HS-27A (cell line): ENCODE measurements around the gene ARHGAP4.
A peak's percentile ranks its signal among the peaks of the same experiment; 100 is the strongest.

Source experiments
- DNase-seq: peaks from one replicate; pipeline ENCODE4 v3.0.0-alpha.2; 2012; ENCODE audit warnings: low read depth, missing footprints

Gene ARHGAP4

DNA sequence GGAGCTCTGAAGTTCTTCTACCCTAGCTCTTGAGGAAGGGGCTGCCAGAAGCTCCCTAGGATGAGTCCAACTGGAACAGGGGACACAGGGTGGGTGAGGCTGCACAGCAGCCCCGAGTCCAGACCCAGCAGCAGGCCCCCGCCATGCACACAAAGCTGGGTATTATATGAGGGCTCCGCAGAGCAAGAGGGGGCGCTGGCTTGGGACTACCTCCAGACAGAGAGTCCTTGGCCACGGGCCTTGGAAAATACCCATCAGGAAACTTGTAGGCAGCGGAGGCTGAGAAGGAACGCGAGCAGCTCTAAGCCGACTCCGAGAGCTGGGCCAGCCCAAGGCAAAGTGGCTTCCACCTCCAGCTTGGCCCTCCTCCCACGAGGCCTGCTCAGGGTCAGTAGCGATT is 37.5 kb upstream of the ARHGAP4 start:
- no peak for DNase-seq

- DNase-seq, result no peak
Measured at GRCh38 chrX:153961292-153961691, 35.2 kb upstream of the ARHGAP4 start.

- no peak for DNase-seq
Measured at GRCh38 chrX:153960786-153961185, 34.7 kb upstream of the ARHGAP4 start.

- DNase-seq, result no peak
Measured at GRCh38 chrX:153960077-153960476, 34.0 kb upstream of the ARHGAP4 start.

DNA sequence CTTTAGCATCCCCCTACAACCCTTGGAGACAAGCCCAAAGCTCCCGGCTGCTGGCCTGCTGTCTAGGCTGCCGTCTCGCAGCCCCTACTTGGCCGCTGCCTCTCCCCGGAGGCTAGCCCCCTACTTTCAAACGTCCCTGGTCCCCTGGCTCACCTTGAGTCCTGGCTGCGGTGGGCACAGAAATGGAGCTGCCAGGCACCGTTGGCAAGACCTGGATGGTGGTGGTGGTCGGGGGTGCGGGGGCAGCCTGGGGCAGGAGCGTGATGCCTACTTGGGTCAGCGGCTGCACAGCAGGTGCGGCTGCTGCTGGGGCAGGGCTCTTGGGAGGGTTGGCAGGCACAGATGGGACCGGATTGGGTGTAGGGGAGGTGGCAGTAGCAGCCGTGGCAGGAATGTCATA is 33.6 kb upstream of the ARHGAP4 start:
- DNase-seq, result no peak

- DNase-seq, result no peak
Measured at GRCh38 chrX:153958605-153959004, 32.5 kb upstream of the ARHGAP4 start.

- DNase-seq, result no peak
Measured at GRCh38 chrX:153957224-153957623, 31.2 kb upstream of the ARHGAP4 start.

DNA sequence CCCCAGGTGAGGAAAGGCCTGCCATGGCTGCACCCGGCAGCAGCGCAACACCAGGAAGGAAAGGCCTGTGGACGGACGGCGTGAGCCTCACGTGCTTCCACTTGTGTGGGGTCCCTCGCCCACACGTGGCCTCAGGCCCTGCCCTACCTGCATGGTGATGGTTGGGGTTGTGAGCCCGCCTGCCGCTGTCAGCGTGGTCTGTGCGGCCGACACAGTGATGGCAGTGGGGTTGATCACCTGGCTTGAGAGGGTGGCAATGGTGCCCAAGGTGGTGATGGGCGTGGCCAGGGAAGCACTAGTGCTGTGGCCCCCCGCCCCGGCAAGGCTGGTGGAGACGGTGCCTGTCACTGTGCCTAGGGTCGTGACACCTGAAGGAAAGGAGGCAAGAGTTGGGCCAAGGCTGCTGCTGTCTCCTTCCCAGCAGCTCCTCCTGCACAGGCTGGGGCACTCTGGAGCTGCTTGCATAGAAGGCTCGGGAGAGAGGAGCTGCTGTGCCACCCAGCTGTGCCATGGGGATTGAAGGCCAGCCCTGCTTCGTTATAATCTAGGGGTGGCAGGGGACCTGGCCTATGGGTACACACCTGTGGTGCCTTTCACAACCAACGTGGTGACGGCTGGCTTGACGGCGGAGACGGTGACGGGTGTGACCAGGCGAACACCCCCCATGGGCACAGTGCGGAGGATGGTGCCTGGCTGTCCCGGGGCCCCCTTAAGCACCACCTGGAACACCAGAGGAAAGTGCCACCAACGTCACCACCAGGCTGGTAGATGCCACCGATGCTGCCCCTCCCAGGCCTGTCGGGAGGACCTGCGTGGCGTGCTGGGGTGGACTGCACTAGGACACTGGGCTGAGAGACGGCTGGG is 30.2 kb upstream of the ARHGAP4 start:
- DNase-seq, result no peak

DNA sequence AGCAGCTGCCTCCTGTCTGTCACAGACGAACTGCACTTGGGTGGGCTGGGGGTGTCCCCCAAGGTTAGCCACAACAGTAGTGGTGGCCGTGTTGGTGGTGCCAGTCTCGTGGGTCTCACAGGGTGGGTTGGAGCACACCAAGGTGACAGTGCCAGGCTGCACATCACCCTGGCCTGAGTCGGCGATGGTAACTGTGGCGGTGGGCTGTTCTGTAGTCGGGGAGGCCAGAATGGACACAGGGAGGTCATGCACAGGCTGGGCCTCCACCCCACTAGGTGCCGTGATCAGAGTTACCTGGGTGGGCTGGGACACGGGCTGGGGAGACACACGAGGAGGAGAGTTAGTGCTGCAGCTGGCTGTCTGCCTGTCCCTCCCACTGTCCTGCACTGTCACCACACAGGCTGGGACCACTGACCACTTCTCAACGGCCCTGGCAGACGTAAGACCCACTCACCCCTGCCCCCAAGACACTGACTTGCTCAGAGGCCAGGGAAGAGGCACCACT is 29.2 kb upstream of the ARHGAP4 start:
- no peak for DNase-seq

DNA sequence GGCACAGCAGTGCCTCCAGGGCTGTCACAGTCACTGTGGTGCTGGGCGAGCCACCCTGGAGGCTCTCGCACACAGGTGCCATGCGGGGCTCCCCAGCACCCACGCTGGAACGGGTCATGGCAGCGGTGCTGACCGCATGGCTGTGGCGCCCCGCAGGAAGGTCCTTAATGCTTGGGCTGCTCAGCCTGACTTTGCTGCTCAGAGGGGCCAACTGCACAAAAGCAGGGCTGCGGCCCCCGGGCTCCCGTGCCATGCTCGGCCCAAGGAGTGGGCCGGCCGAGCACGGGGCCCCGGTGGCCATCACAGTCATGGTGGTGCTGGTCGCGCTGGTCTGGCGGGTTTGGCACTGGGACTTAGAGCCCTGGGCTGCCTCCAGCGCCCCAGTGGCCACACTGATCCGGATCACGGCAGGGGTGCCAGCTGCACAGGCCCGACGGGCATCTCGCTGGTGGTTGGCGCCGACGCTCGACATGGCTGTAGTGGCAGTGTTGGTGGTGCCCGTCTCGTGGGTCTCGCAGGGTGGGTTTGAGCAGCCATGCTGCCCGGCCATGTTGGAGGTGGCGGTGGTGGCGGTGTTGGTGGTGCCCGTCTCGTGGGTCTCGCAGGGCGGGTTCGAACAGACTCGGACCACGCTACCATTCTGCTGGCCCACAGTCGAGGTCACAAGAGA is 28.6 kb upstream of the ARHGAP4 start:
- no peak for DNase-seq

GRCh38 chrX:153953892-153954557 is 28.0 kb upstream of the ARHGAP4 start:
- no peak for DNase-seq

DNA sequence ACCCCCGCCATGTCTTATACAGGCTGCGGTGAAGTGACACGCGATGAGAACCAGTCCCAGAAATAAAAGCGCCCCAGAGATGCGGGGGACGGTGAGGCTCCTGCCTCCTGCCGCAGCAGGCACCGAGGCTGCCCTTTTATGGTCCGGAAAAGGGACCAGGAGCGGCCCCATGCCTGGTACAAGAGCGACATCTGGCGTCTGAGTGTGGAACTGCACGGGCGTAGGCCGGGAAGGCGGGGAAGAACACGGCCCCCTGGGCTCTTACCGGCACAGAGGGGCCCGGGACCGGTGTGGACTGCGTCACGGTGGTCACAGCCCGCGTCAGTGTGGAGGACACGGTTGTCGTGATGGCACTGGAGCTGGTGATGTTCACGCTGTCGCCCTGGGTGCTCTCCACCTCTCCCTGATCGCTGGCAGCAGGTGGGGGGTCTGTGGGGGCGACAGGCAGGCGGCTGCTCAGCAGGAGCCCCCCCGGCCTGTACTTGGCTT is 27.3 kb upstream of the ARHGAP4 start:
- no peak for DNase-seq

- no peak for DNase-seq
Measured at GRCh38 chrX:153952373-153953026, 26.4 kb upstream of the ARHGAP4 start.

DNA sequence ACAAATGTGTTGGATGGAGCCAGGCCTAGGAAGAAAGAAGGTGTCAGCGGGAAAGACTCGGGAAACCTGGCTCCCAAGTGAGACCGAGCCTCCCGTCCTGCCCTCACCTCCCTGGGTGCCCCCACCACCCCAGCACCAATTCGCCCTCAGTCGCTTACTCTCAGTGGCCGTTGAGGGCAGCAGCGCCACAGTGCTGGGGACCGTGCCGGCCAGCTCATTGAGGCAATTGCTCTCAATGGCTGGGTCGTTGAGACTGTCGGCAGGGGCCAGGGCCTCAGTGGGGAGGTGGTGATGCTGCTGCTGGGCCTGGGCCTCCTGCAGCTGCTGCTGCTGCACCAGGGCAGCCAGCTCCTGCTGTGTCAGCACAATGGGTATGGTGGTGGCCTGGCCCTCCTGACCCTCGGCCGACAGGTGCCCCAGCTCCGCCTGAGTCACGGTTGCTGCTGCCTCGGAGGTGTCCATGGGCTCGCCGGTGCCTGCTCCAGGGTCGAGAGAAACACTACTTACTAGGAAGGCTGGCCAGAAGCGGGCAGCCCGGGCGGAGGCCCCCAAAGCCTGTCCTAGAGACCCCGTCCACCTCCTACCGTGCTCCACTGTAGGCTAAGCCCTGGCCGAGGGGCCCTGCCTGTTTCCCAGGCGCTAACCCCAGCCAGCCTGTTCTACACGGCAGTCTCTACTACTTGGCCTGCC is 25.8 kb upstream of the ARHGAP4 start:
- no peak for DNase-seq

DNA sequence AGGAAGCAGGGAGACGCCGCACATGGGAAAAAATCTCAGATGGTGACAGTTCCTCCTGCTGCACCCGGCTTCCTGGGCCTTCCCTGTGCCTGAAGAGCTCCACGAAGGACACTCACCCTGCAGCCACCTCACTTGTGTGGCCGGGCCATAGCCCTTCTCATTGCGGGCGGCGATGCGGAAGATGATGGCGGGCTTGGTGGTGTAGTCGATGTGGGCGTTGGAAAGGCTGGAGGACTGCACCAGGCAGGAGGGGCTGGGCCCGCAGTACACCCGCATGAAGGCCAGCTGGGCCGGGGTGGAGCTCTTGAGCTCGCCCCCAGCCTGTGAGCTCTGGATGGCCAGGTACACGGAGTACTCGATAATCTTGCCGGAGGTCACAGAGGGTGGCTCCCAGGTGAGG is 24.1 kb upstream of the ARHGAP4 start:
- DNase-seq, result no peak

DNA sequence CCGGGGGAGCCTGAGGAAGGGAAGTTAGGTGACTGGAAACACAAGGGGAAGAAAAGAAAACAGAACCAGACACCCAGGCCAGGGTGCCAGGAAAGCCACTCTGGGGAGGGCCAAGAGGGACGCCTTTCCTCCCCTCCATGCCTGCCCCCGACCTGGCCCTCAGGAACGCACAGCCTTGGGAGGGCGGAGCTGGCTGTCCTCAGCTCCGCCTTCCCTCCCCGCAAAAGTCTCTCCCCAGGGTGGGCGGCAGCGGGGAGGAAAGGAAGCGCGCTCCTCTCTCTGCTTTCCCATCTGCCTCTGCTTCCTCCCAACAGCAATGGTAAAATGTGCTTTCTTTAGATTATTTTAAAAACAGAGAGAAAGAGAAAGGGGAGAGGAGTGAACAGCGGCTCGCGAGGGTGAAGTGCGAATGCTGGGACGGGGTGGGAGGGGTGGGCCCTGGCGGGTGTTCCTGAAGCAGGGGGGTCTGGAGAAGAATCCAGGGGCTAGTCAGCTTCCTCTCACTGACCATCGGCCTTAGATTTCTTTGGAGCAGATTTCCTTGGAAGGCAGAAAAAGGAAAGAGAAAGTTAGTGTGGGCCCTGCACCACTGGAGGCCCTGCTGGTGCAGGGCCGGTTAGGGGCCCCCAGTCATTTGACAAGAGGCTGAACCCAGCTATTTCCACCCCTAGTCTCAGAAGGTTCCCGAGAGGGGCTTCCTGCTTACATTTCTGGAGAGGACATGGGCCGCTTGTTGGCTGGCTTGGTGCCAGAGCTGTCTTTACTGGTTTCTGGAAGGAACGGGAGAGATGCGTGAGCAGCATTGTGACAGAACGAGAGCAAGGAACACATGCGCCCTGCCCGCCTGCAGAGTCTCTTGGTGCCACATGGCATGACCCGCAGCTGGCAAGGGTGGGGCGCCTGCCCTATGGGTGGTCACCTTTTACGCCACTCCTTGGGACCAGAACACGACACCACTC is 23.1 kb upstream of the ARHGAP4 start:
- no peak for DNase-seq

DNA sequence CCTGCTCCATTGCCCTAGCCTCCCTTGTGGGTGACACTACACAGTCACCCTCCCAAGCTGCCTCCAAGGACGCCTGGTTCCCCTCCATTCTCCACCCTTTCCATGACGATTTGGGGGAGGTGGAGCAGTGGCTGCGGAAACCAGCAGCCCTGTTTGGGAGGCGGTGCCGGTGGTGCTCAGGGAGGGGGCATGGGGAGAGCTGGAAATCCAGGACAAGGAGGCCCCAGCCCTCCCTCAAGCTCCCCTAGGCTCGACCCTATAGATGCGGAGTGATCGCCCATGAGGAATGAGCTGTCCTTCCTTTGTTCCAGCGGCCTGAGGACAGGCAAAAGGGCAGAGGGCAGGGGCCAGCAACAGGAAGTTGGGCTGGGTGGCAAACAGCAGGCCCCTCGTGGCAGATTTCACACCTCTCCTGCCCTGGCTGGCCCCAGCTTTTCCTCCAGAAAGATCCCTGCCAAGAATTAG is 22.0 kb upstream of the ARHGAP4 start:
- DNase-seq, result no peak

GRCh38 chrX:153947009-153947769 is 21.1 kb upstream of the ARHGAP4 start:
- DNase-seq, result peak; percentile 15
